HepG2 (cell line): ENCODE results near the gene HINT2. TPM values are rescaled to one million over a fixed set of nuclear protein-coding genes. Genes with fewer than 3 reads are reported as not detected.
A peak's percentile ranks its signal among the peaks of the same experiment; 100 is the strongest.

ENCODE experiments used
- CEBPG ChIP-seq: IDR thresholded peaks from 2 replicates; pipeline ENCODE4 v1.6.1; 2016
- HES4 ChIP-seq: sonication (generic); formaldehyde crosslinking; IDR thresholded peaks from 2 replicates; pipeline ENCODE4 v1.9.0; 2021; ENCODE audit warnings: mild to moderate bottlenecking, missing genetic modification reagents, borderline replicate concordance
- HNF1A ChIP-seq, 2 experiments: sonication (generic) in 1 of 2; formaldehyde crosslinking in 1 of 2; IDR thresholded peaks; 2 replicates each; pipeline versions ENCODE4 v1.4.0 to v1.6.1; 2016 to 2020; ENCODE audit warnings: borderline replicate concordance in 1 of 2, low read depth in 1 of 2, mild to moderate bottlenecking in 1 of 2, missing genetic modification reagents in 1 of 2
- MAFF ChIP-seq: IDR thresholded peaks from 2 replicates; pipeline ENCODE4 v1.6.1; 2011; ENCODE audit warnings: low read depth, low read length, improper control_type of control experiment
- MED1 ChIP-seq: sonication (generic); formaldehyde crosslinking; IDR thresholded peaks from 2 replicates; pipeline ENCODE4 v1.4.0; 2020; ENCODE audit warnings: missing genetic modification reagents
- TBL1XR1 ChIP-seq: fragments of 150-350 bp; IDR thresholded peaks from 2 replicates; pipeline ENCODE4 v1.6.1; 2014; ENCODE audit warnings: borderline replicate concordance, low read length; ENCODE audit not compliant: partially characterized antibody
- YEATS4 ChIP-seq: sonication (generic); formaldehyde crosslinking; IDR thresholded peaks from 2 replicates; pipeline ENCODE4 v1.4.0; 2020; ENCODE audit warnings: missing genetic modification reagents, borderline replicate concordance
- ZFX ChIP-seq: sonication (generic); formaldehyde crosslinking; IDR thresholded peaks from 2 replicates; pipeline ENCODE4 v1.4.0; 2020; ENCODE audit warnings: mild to moderate bottlenecking, low read depth, missing genetic modification reagents, moderate library complexity
- ZFY ChIP-seq: sonication (generic); formaldehyde crosslinking; IDR thresholded peaks from 2 replicates; pipeline ENCODE4 v1.4.0; 2020; ENCODE audit warnings: missing genetic modification reagents
- ZNF549 ChIP-seq: sonication (generic); formaldehyde crosslinking; IDR thresholded peaks from 2 replicates; pipeline ENCODE4 v1.5.0; 2020; ENCODE audit warnings: missing genetic modification reagents
- polyA plus RNA-seq, 8 experiments: library from polyadenylated mRNA; depleted of rRNA in 3 of 8; stranded (reverse) in 7 of 8; unstranded in 1 of 8; fragments of >200 nt; fragmentation: Illumina TruSeq in 4 of 8; extraction: Trizol in 4 of 8; gene quantifications; 2 replicates each; pipeline versions ENCODE4 v1.2.1 to v1.2.3, GENCODE V29; 2011 to 2016; ENCODE audit warnings: low read depth in 4 of 8, missing spikeins in 1 of 8, mixed read lengths in 1 of 8; ENCODE audit not compliant: insufficient read depth in 1 of 8
- total RNA-seq, 5 experiments: library from RNA; depleted of rRNA; stranded (reverse); fragments of >200 nt; fragmentation: Illumina TruSeq; extraction: Trizol; gene quantifications; 2 replicates each; pipeline ENCODE4 v1.2.3, GENCODE V29; 2016; ENCODE audit warnings: low read depth in 1 of 5

Gene HINT2
- total and polyA plus RNA-seq, 2 of the 13 experiments (the other 11 are each of a cell fraction or from before 2014, with no cell fraction given): 37.9 to 56.2 TPM

- TF ChIP-seq HNF1A (IDR thresholded peaks at IDR 0.05; ENCODE audit: low read depth) (no peak), HNF1A (CRISPR knock-in tag; IDR thresholded peaks at IDR 0.05; ENCODE audit: borderline replicate concordance) (0 out of 2 replicates have a peak, but pooled peaks have one; percentile 8), MED1 (CRISPR knock-in tag) (peak; percentile 24; the same call in 1 of the 2 replicates), HES4 (CRISPR knock-in tag) (0 out of 2 replicates have a peak, but pooled peaks have one; percentile 24), ZFY (CRISPR knock-in tag) (0 out of 2 replicates have a peak, but pooled peaks have one; percentile 45), MAFF (no peak), TBL1XR1 (no peak), ZFX (CRISPR knock-in tag) (peak; percentile 43; the same call in 1 of the 2 replicates), ZNF549 (no peak), CEBPG (CRISPR knock-in tag) (peak; percentile 39; the same call in 1 of the 2 replicates), YEATS4 (0 out of 2 replicates have a peak, but pooled peaks have one; percentile 8)
Measured at GRCh38 chr9:35835766-35836165, 20.9 kb upstream of the HINT2 start (continued).
